Type B pancreatic cell (in vitro differentiated cells): Measurements from ENCODE around the gene GARIN3. TPM values are rescaled to one million over a fixed set of nuclear protein-coding genes. Genes with fewer than 3 reads are reported as not detected.

Source experiments
- DNase-seq: peaks from one replicate; pipeline ENCODE4 v3.0.0; 2021; ENCODE audit warnings: mixed read lengths; ENCODE audit not compliant: unreplicated experiment; ENCODE audit errors: extremely low spot score
- H3K27ac Mint-ChIP-seq: 2 replicates; pipeline ENCODE4 v1.8.0; 2021; ENCODE audit warnings: mild to moderate bottlenecking, mixed read lengths
- H3K27me3 Mint-ChIP-seq: 2 replicates; pipeline ENCODE4 v1.8.0; 2021; ENCODE audit warnings: mixed read lengths
- H3K36me3 Mint-ChIP-seq: 2 replicates; pipeline ENCODE4 v1.8.0; 2021; ENCODE audit warnings: mixed read lengths
- H3K4me1 Mint-ChIP-seq: one replicate; pipeline ENCODE4 v1.8.0; 2021; ENCODE audit warnings: mixed read lengths; ENCODE audit not compliant: unreplicated experiment
- H3K4me3 Mint-ChIP-seq: 2 replicates; pipeline ENCODE4 v1.8.0; 2021; ENCODE audit warnings: mild to moderate bottlenecking, mixed read lengths
- H3K9me3 Mint-ChIP-seq: 2 replicates; pipeline ENCODE4 v1.8.0; 2021; ENCODE audit warnings: mixed read lengths
- CTCF ChIP-seq: fragments of 200-600 bp; sonication (generic); conservative IDR thresholded peaks from 2 replicates; pipeline ENCODE4 v1.5.0; 2021; ENCODE audit warnings: antibody characterized with exemption, mild to moderate bottlenecking
- total RNA-seq: library from RNA; stranded (reverse); gene quantifications from 2 replicates; pipeline ENCODE4 v1.2.1, GENCODE V29; 2021; ENCODE audit warnings: low replicate concordance

Gene GARIN3
- total RNA-seq, 1 donor from 2014 or later: not detected

- no peaks in the 10 kb centered on the region for H3K36me3 Mint-ChIP-seq
- no peak for TF ChIP-seq CTCF
These were observed 3.0 kb downstream of the GARIN3 start for GRCh38 chr5:157162919-157163510.

GRCh38 chr5:157161996-157162395 lies 4.1 kb downstream of the GARIN3 start:
- no peaks in the 10 kb centered on the region for H3K4me1 Mint-ChIP-seq
- no peak overlapping the region for H3K4me3 Mint-ChIP-seq
- no peak for TF ChIP-seq CTCF
- H3K9me3 Mint-ChIP-seq: no peaks in the 10 kb centered on the region
- H3K36me3 Mint-ChIP-seq: no peaks in the 10 kb centered on the region
- DNase-seq: no peak
- no peak overlapping the region for H3K27ac Mint-ChIP-seq
- H3K27me3 Mint-ChIP-seq: no peaks in the 10 kb centered on the region

More at GRCh38 chr5:157162919-157163510, 3.0 kb downstream of the GARIN3 start:
- Mint-ChIP-seq H3K4me3 (no peak overlapping the region), H3K27ac (no peak overlapping the region), H3K4me1 (no peaks in the 10 kb centered on the region), H3K9me3 (no peaks in the 10 kb centered on the region), H3K27me3 (peaks cover 5% of the 10 kb centered on the region)
- no peak for DNase-seq

GRCh38 chr5:157160001-157160400 lies 6.1 kb downstream of the GARIN3 start:
- no peak for TF ChIP-seq CTCF
- Mint-ChIP-seq H3K4me1 (no peaks in the 10 kb centered on the region), H3K27ac (no peak overlapping the region), H3K4me3 (no peak overlapping the region), H3K27me3 (no peaks in the 10 kb centered on the region), H3K9me3 (no peaks in the 10 kb centered on the region), H3K36me3 (no peaks in the 10 kb centered on the region)
- DNase-seq: no peak

- no peaks in the 10 kb centered on the region for H3K9me3 Mint-ChIP-seq
- H3K36me3 Mint-ChIP-seq: no peaks in the 10 kb centered on the region
- H3K4me1 Mint-ChIP-seq: no peaks in the 10 kb centered on the region
- no peak for TF ChIP-seq CTCF
- H3K27ac Mint-ChIP-seq: no peak overlapping the region
- H3K27me3 Mint-ChIP-seq: no peaks in the 10 kb centered on the region
- DNase-seq: no peak
- no peak overlapping the region for H3K4me3 Mint-ChIP-seq
These were observed 6.8 kb downstream of the GARIN3 start for GRCh38 chr5:157159209-157159751.

- H3K27ac Mint-ChIP-seq: no peak overlapping the region
- no peaks in the 10 kb centered on the region for H3K4me1 Mint-ChIP-seq
These were observed 8.7 kb downstream of the GARIN3 start for GRCh38 chr5:157157293-157157891.

More at GRCh38 chr5:157157293-157157891, 8.7 kb downstream of the GARIN3 start:
- no peak for DNase-seq
- Mint-ChIP-seq H3K36me3 (no peaks in the 10 kb centered on the region), H3K4me3 (no peak overlapping the region), H3K9me3 (no peaks in the 10 kb centered on the region), H3K27me3 (no peaks in the 10 kb centered on the region)
- no peak for TF ChIP-seq CTCF
